ENCODE data around the gene FBXL13.

- TF ChIP-seq EZH2 (IDR thresholded peaks at IDR 0.05; ENCODE audit: low read depth, low read length, severe bottlenecking) (no peak), TBP (IDR thresholded peaks at IDR 0.05; ENCODE audit: low read depth, low read length) (no peak), EP300 (IDR thresholded peaks at IDR 0.05; ENCODE audit: borderline replicate concordance in 1 of 2, low read depth in 2 of 2, low read length in 2 of 2) (no peak), SIX5 (IDR thresholded peaks at IDR 0.05; ENCODE audit: low read depth, low read length) (no peak), POLR2A (IDR thresholded peaks at IDR 0.05; ENCODE audit: control extremely low read depth in 1 of 2, low read depth in 2 of 2, low read length in 2 of 2) (no peak), CHD1 (IDR thresholded peaks at IDR 0.05; ENCODE audit: low read depth, low read length) (no peak), CREB1 (IDR thresholded peaks at IDR 0.05) (no peak), RAD21 (IDR thresholded peaks at IDR 0.05 in 1 of 2, conservative IDR thresholded peaks at IDR 0.05 in 1 of 2; ENCODE audit: low read depth in 2 of 2, low read length in 2 of 2) (no peak), POLR2AphosphoS5 (IDR thresholded peaks at IDR 0.05; ENCODE audit: low read depth, low read length) (no peak), ZNF274 (IDR thresholded peaks at IDR 0.05; ENCODE audit: borderline replicate concordance, extremely low read depth, low read length) (no peak), CBX8 (IDR thresholded peaks at IDR 0.05; ENCODE audit: borderline replicate concordance, low read depth, low read length) (no peak), CHD2 (IDR thresholded peaks at IDR 0.05; ENCODE audit: low read length) (no peak)
- TF ChIP-seq, protein P1, sequence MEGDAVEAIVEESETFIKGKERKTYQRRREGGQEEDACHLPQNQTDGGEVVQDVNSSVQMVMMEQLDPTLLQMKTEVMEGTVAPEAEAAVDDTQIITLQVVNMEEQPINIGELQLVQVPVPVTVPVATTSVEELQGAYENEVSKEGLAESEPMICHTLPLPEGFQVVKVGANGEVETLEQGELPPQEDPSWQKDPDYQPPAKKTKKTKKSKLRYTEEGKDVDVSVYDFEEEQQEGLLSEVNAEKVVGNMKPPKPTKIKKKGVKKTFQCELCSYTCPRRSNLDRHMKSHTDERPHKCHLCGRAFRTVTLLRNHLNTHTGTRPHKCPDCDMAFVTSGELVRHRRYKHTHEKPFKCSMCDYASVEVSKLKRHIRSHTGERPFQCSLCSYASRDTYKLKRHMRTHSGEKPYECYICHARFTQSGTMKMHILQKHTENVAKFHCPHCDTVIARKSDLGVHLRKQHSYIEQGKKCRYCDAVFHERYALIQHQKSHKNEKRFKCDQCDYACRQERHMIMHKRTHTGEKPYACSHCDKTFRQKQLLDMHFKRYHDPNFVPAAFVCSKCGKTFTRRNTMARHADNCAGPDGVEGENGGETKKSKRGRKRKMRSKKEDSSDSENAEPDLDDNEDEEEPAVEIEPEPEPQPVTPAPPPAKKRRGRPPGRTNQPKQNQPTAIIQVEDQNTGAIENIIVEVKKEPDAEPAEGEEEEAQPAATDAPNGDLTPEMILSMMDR (IDR thresholded peaks at IDR 0.05; ENCODE audit: control extremely low read depth in 1 of 3, insufficient read depth in 1 of 3, low read depth in 1 of 3, low read length in 3 of 3): no peak
- TF ChIP-seq, protein P2, sequence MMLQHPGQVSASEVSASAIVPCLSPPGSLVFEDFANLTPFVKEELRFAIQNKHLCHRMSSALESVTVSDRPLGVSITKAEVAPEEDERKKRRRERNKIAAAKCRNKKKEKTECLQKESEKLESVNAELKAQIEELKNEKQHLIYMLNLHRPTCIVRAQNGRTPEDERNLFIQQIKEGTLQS (IDR thresholded peaks at IDR 0.05; ENCODE audit: insufficient read depth, low read depth, low read length): no peak
Measured at GRCh38 chr7:102814025-102814471, 260.5 kb downstream of the FBXL13 start.

All from H1 (cell line).